ENCODE measurements around the gene SMIM23.

SMIM23 gene

DNA sequence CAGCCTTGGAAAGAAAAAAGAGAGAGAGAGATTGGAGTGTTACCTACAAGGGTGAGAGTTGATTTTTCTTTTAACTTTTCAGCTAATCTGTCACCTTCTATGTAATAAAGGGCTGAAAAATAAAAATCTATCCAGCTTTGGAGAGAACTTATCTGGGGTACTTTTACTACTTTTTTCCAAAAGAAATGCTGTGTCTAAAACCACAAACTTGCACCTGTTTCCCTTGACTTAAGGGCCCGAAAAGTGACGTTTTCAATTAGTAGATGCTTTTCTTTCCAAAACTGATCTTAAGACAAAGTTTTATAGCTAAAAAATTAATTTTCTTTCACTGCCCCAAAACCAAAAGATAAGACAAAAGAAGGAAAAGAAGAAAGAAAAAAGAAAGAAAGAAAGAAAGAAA lies 48.8 kb downstream of the SMIM23 start:
- Histone ChIP-seq H3K4me1 (ENCODE audit: insufficient read depth, low read length) (no peaks in the 10 kb centered on the region), H3K4me3 (ENCODE audit: low read length) (no peak overlapping the region), H3K27me3 (ENCODE audit: insufficient read depth, low read length) (no peaks in the 10 kb centered on the region), H3K9me3 (ENCODE audit: low read length) (no peaks in the 10 kb centered on the region), H3K36me3 (ENCODE audit: insufficient read depth, low read length) (no peaks in the 10 kb centered on the region), H2AFZ (ENCODE audit: low read depth, low read length) (no peak overlapping the region)

DNA sequence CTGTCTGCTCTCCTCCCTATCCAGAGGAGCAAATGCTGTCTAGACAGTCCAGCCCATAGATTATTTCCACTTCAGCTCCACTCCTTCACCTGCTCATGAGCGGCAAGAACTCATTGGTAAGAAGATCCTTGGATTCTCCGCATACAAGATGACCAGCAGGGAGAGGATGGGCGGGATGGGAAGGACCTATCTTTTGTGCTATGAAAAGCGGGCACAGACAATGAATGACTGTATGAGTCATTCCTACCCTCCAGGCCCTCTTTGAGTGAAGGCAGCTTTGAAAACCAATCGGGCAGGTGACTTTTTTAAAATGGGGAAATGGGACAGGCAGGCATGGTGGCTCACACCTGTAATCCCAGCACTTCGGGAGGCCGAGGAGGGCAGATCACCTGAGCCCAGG lies 49.4 kb downstream of the SMIM23 start:
- no peaks in the 10 kb centered on the region for H3K4me1 ChIP-seq (ENCODE audit: insufficient read depth, low read length)
- H3K27me3 ChIP-seq (ENCODE audit: insufficient read depth, low read length): no peaks in the 10 kb centered on the region
- no peak overlapping the region for H2AFZ ChIP-seq (ENCODE audit: low read depth, low read length)
- no peaks in the 10 kb centered on the region for H3K36me3 ChIP-seq (ENCODE audit: insufficient read depth, low read length)
- no peak overlapping the region for H3K4me3 ChIP-seq (ENCODE audit: low read length)
- no peaks in the 10 kb centered on the region for H3K9me3 ChIP-seq (ENCODE audit: low read length)

DNA sequence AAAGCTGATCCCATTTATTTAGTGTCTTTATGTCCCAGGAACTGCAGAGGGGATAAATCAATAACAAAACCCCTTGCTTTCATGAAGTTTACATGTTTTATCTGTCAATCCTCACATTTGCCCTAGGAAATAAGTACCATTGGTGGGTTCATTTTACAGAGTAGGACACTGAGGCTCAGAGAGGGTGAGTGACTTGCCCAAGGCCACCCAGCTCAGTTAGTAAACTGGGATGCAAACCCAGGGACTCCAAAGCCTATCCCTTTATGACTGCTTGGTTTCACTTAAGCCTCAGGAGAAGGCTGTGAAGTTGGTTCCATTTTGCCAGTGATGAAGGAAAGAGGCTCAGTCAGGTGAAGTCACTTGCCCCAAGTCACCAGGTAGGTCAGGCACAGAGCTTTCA lies 51.9 kb downstream of the SMIM23 start:
- Histone ChIP-seq H3K9me3 (ENCODE audit: low read length) (no peaks in the 10 kb centered on the region), H3K27me3 (ENCODE audit: insufficient read depth, low read length) (no peaks in the 10 kb centered on the region), H2AFZ (ENCODE audit: low read depth, low read length) (no peak overlapping the region), H3K36me3 (ENCODE audit: insufficient read depth, low read length) (no peaks in the 10 kb centered on the region), H3K4me3 (ENCODE audit: low read length) (no peak overlapping the region), H3K4me1 (ENCODE audit: insufficient read depth, low read length) (no peaks in the 10 kb centered on the region)

DNA sequence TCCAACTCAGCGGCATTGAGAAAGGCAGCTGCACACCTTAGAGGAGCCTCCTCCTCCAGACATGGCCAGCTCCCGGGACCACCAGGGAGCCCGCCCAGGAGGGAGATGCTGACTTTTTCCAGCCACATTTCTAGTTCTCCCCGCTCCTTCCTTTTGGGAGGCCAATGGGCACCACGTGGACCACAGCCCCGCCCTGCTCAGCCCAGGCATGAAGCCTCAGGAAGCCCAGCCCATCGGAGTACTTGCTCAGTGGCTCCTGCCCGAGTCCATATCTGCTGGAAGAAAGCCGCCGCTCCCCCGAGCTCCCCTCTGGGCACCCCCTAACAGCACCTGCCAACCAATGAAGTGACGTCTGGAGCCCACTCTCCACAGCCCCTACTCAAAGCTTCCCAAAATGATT lies 52.4 kb downstream of the SMIM23 start:
- Histone ChIP-seq H3K27me3 (ENCODE audit: insufficient read depth, low read length) (no peaks in the 10 kb centered on the region), H2AFZ (ENCODE audit: low read depth, low read length) (no peak overlapping the region), H3K4me3 (ENCODE audit: low read length) (no peak overlapping the region), H3K4me1 (ENCODE audit: insufficient read depth, low read length) (no peaks in the 10 kb centered on the region), H3K9me3 (ENCODE audit: low read length) (no peaks in the 10 kb centered on the region), H3K36me3 (ENCODE audit: insufficient read depth, low read length) (no peaks in the 10 kb centered on the region)

DNA sequence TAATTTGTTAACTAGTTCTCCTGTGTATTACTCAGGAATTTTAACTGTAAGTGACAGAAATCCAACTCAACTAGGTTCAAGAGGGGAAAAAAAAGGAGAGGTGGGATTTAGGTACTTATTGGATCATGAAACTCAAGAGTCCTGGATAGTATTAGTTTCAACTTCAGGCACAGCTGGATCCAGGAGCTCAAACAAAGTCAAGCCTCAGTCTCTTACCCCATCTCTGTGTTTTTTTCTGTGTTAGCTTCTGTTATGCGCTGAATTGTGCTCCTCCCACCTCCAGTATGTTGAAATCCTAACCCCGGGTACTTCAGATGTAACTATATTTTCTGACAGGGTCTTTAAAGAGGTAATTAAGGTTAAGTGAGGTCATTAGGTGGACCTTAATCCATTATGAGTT lies 53.5 kb downstream of the SMIM23 start:
- Histone ChIP-seq H3K4me1 (ENCODE audit: insufficient read depth, low read length) (no peaks in the 10 kb centered on the region), H3K36me3 (ENCODE audit: insufficient read depth, low read length) (no peaks in the 10 kb centered on the region), H3K27me3 (ENCODE audit: insufficient read depth, low read length) (no peaks in the 10 kb centered on the region), H2AFZ (ENCODE audit: low read depth, low read length) (no peak overlapping the region), H3K4me3 (ENCODE audit: low read length) (no peak overlapping the region), H3K9me3 (ENCODE audit: low read length) (no peaks in the 10 kb centered on the region)

DNA sequence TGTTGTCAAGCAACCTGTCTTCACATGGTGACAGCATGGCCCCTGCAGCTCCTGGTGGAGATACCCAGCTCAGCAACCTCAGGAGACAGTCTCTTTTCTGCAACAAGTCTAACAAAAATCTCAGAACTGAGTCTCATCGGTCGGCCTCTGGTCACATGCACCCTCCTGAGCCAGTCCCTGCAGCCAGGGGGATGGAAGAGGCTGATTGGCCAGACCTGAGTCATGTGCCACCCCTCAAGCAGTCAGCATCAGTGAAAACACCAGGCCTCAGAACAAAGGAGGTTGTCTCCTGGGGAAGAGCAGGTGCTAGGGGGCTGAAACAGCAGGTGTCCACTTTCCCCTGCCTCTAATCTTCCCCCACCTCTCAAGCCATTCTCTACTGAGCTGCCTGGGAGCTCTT lies 54.4 kb downstream of the SMIM23 start:
- no peaks in the 10 kb centered on the region for H3K36me3 ChIP-seq (ENCODE audit: insufficient read depth, low read length)
- no peaks in the 10 kb centered on the region for H3K9me3 ChIP-seq (ENCODE audit: low read length)
- H3K4me3 ChIP-seq (ENCODE audit: low read length): no peak overlapping the region
- no peak overlapping the region for H2AFZ ChIP-seq (ENCODE audit: low read depth, low read length)
- no peaks in the 10 kb centered on the region for H3K27me3 ChIP-seq (ENCODE audit: insufficient read depth, low read length)
- no peaks in the 10 kb centered on the region for H3K4me1 ChIP-seq (ENCODE audit: insufficient read depth, low read length)

Data from neuron (in vitro differentiated cells).